Thyroid gland (tissue), 4 donors: ENCODE measurements around the gene PDE4B. TPM values are rescaled to one million over a fixed set of nuclear protein-coding genes. Genes with fewer than 3 reads are reported as not detected.

Experiments used
- DNase-seq, 2 donors: peaks; one replicate each; pipeline ENCODE4 v3.0.0-alpha.2; 2019
- H3K27ac ChIP-seq, 3 donors: fragments of 200-600 bp; sonication (generic); 1 replicate in 2 of 3; 2 replicates in 1 of 3; pipeline ENCODE4 v1.5.1; 2016 to 2019; ENCODE audit warnings: mild to moderate bottlenecking in 1 of 3, moderate library complexity in 1 of 3
- H3K27me3 ChIP-seq: fragments of 200-600 bp; sonication (generic); one replicate; pipeline ENCODE4 v1.5.1; 2019
- H3K36me3 ChIP-seq, 2 donors: fragments of 200-600 bp; sonication (generic); one replicate each; pipeline ENCODE4 v1.5.1; 2016 to 2019
- H3K4me1 ChIP-seq, 2 donors: fragments of 200-600 bp; sonication (generic); one replicate each; pipeline ENCODE4 v1.5.1; 2017 to 2019
- H3K4me3 ChIP-seq, 3 donors: fragments of 200-600 bp; sonication (generic); replicated peaks in 1 of 3; 1 replicate in 2 of 3; 2 replicates in 1 of 3; pipeline ENCODE4 v1.5.1; 2016; ENCODE audit warnings: mild to moderate bottlenecking in 1 of 3
- H3K9me3 ChIP-seq: fragments of 200-600 bp; sonication (generic); one replicate; pipeline ENCODE4 v1.5.1; 2017
- POLR2A ChIP-seq, 2 donors: fragments of 450-650 bp; IDR thresholded peaks; one replicate each; pipeline ENCODE4 v1.6.1; 2017; ENCODE audit warnings: antibody characterized with exemption in 2 of 2, mild to moderate bottlenecking in 2 of 2, moderate library complexity in 1 of 2
- WGBS, 2 donors: methylation state at CpG; one replicate each; pipeline ENCODE4 v1.1.5; 2017; 5-methylcytosine and 5-hydroxymethylcytosine counted together
- intact Hi-C: fragments of 100-400 bp; cut with DNase I; formaldehyde crosslinking; loops from one replicate; pipeline ENCODE4 v1.15.1; 2023
- total RNA-seq, 4 donors: library from RNA; depleted of rRNA; stranded (reverse); fragments of >200 nt; gene quantifications; one replicate each; pipeline ENCODE4 v1.2.3, GENCODE V29; 2016
- TF ChIP-seq, protein P1 (sequence below), 6 experiments: fragments of 200-600 bp in 3 of 6; fragments of 450-650 bp in 3 of 6; sonication (generic) in 3 of 6; IDR thresholded peaks; one replicate each; pipeline ENCODE4 v1.5.1; 2016 to 2019; ENCODE audit warnings: antibody characterized with exemption in 6 of 6, mild to moderate bottlenecking in 2 of 6, inconsistent platforms in 1 of 6, moderate library complexity in 1 of 6

Gene PDE4B
- total RNA-seq, 4 donors from 2014 or later: 9.6 to 21.3 (median 15.0) TPM

- Histone ChIP-seq H3K9me3 (no peaks in the 10 kb centered on the region), H3K4me3 (no peak overlapping the region), H3K27me3 (no peaks in the 10 kb centered on the region), H3K4me1 (peaks cover under 1 to 5% of the 10 kb centered on the region in 2 donors), H3K27ac (no peak overlapping the region), H3K36me3 (no peaks in the 10 kb centered on the region)
- 93 to 94% methylated on average over 5 of the region's 5 CpGs for WGBS, 2 donors
- DNase-seq: no peak
- intact Hi-C loops: loop anchor here (10.0 kb wide), 1 partner anchor 61 kb away; no protein-coding TSS in a partner anchor
- no peak for TF ChIP-seq POLR2A (IDR thresholded peaks at IDR 0.05)
- TF ChIP-seq, protein P1, sequence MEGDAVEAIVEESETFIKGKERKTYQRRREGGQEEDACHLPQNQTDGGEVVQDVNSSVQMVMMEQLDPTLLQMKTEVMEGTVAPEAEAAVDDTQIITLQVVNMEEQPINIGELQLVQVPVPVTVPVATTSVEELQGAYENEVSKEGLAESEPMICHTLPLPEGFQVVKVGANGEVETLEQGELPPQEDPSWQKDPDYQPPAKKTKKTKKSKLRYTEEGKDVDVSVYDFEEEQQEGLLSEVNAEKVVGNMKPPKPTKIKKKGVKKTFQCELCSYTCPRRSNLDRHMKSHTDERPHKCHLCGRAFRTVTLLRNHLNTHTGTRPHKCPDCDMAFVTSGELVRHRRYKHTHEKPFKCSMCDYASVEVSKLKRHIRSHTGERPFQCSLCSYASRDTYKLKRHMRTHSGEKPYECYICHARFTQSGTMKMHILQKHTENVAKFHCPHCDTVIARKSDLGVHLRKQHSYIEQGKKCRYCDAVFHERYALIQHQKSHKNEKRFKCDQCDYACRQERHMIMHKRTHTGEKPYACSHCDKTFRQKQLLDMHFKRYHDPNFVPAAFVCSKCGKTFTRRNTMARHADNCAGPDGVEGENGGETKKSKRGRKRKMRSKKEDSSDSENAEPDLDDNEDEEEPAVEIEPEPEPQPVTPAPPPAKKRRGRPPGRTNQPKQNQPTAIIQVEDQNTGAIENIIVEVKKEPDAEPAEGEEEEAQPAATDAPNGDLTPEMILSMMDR (IDR thresholded peaks at IDR 0.05): no peak
Measured at GRCh38 chr1:66325594-66326380, 533.1 kb downstream of the PDE4B start.

GRCh38 chr1:66326867-66327266 is 534.2 kb downstream of the PDE4B start:
- peaks cover 7 to 12% of the 10 kb centered on the region in 2 donors for H3K4me1 ChIP-seq
- no peak for TF ChIP-seq POLR2A (IDR thresholded peaks at IDR 0.05)
- TF ChIP-seq, protein P1 (IDR thresholded peaks at IDR 0.05): no peak
- no peak overlapping the region for H3K27ac ChIP-seq
- intact Hi-C loops: loop anchor here (10.0 kb wide), 1 partner anchor 62 kb away; no protein-coding TSS in a partner anchor
- no peak overlapping the region for H3K4me3 ChIP-seq
- H3K9me3 ChIP-seq: no peaks in the 10 kb centered on the region
- H3K27me3 ChIP-seq: no peaks in the 10 kb centered on the region
- no peak for DNase-seq
- H3K36me3 ChIP-seq: no peaks in the 10 kb centered on the region

DNA sequence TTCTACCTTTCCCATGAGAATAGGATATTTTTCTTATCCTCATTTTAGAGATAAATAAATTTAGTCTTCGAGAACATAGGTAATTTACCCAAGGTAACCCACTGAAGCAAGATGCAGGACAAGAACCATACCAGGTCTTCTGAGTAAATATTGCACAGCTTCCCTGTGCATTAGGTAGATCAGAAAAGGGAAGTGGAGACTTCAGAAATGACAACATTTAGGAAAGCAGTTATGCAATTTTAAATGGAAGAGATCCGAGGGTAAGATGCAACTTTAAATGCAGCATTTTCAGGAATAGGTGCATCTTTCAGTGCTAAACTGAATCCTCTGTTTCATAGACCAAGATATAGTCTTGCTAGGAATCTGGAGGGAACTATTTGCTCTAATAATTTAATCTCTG is 534.9 kb downstream of the PDE4B start:
- Histone ChIP-seq H3K27me3 (no peaks in the 10 kb centered on the region), H3K27ac (no peak overlapping the region), H3K4me3 (no peak overlapping the region), H3K9me3 (no peaks in the 10 kb centered on the region), H3K4me1 (peaks cover 7 to 12% of the 10 kb centered on the region in 2 donors), H3K36me3 (no peaks in the 10 kb centered on the region)
- no peak for TF ChIP-seq POLR2A (IDR thresholded peaks at IDR 0.05)
- TF ChIP-seq, protein P1 (IDR thresholded peaks at IDR 0.05): no peak
- intact Hi-C loops: loop anchor here (10.0 kb wide), 1 partner anchor 63 kb away; no protein-coding TSS in a partner anchor
- WGBS, 2 donors: 93 to 96% methylated on average over 2 of the region's 2 CpGs
- no peak for DNase-seq

- TF ChIP-seq, protein P1 (IDR thresholded peaks at IDR 0.05): no peak
- TF ChIP-seq POLR2A (IDR thresholded peaks at IDR 0.05): no peak
- Histone ChIP-seq H3K27me3 (no peaks in the 10 kb centered on the region), H3K27ac (no peak overlapping the region), H3K9me3 (no peaks in the 10 kb centered on the region), H3K36me3 (no peaks in the 10 kb centered on the region), H3K4me1 (peaks cover 7 to 12% of the 10 kb centered on the region in 2 donors), H3K4me3 (no peak overlapping the region)
- WGBS, 2 donors: 97 to 100% methylated on average over 2 to 3 of the region's 3 CpGs
- intact Hi-C loops: loop anchor here (10.0 kb wide), 1 partner anchor 64 kb away; no protein-coding TSS in a partner anchor
- no peak for DNase-seq
Measured at GRCh38 chr1:66328896-66329295, 536.2 kb downstream of the PDE4B start.

- TF ChIP-seq, protein P1 (IDR thresholded peaks at IDR 0.05): no peak
- no peak for TF ChIP-seq POLR2A (IDR thresholded peaks at IDR 0.05)
- Histone ChIP-seq H3K36me3 (no peaks in the 10 kb centered on the region), H3K4me1 (peaks cover 23 to 24% of the 10 kb centered on the region in 2 donors), H3K4me3 (no peak overlapping the region), H3K27me3 (no peaks in the 10 kb centered on the region), H3K27ac (peak overlapping the region in 2 of 3 donors; percentile 31 to 94), H3K9me3 (no peaks in the 10 kb centered on the region)
- no peak for DNase-seq
- 33 to 41% methylated on average over 4 of the region's 4 CpGs for WGBS, 2 donors
- intact Hi-C loops: no loop called here
Measured at GRCh38 chr1:66330722-66331141, 538.0 kb downstream of the PDE4B start.
